Large intestine (tissue), 3 donors: ENCODE data around the gene B3GNT8. TPM values are rescaled to one million over a fixed set of nuclear protein-coding genes. Genes with fewer than 3 reads are reported as not detected.

Experiments used
- DNase-seq, 2 donors: peaks; one replicate each; pipeline versions ENCODE4 v3.0.0 to v3.0.0-alpha.2; 2013
- H3K27ac ChIP-seq: one replicate; pipeline ENCODE4 v1.5.1; 2013; ENCODE audit warnings: low read length
- H3K27me3 ChIP-seq: 2 replicates; pipeline ENCODE4 v1.6.1; 2013; ENCODE audit warnings: low read length; ENCODE audit not compliant: control insufficient read depth, insufficient read depth
- H3K36me3 ChIP-seq: 2 replicates; pipeline ENCODE4 v1.6.1; 2013; ENCODE audit warnings: low read length; ENCODE audit not compliant: control insufficient read depth, insufficient read depth
- H3K4me1 ChIP-seq: one replicate; pipeline ENCODE4 v1.6.1; 2013; ENCODE audit warnings: low read length; ENCODE audit not compliant: control insufficient read depth, insufficient read depth
- H3K4me3 ChIP-seq: one replicate; pipeline ENCODE4 v1.5.1; 2013; ENCODE audit warnings: low read length
- H3K9me3 ChIP-seq: one replicate; pipeline ENCODE4 v1.6.1; 2013; ENCODE audit warnings: mild to moderate bottlenecking, low read depth, low read length, moderate library complexity; ENCODE audit not compliant: control insufficient read depth
- WGBS: methylation state at CpG from one replicate; pipeline ENCODE4 v1.1.5; 2013; ENCODE audit warnings: low lambda C conversion rate; ENCODE audit not compliant: insufficient coverage; 5-methylcytosine and 5-hydroxymethylcytosine counted together
- polyA plus RNA-seq: library from polyadenylated mRNA; unstranded; fragments of 120-200 nt; gene quantifications from one replicate; pipeline ENCODE4 v1.2.1, GENCODE V29; 2013

Gene B3GNT8
- polyA plus RNA-seq, 1 donor, result 29.7 TPM

- peaks cover 10% of the 10 kb centered on the region for H3K9me3 ChIP-seq
- peak overlapping the region; percentile 97 for H3K27ac ChIP-seq
- no peaks in the 10 kb centered on the region for H3K27me3 ChIP-seq
- WGBS, result no CpG with 5 or more reads among the region's 36 CpGs
- peaks cover 49% of the 10 kb centered on the region for H3K36me3 ChIP-seq
- peak overlapping the region; percentile 56 for H3K4me3 ChIP-seq
- peaks cover 45% of the 10 kb centered on the region for H3K4me1 ChIP-seq
- peak in 1 of 2 donors; percentile 47 for DNase-seq
Observed at GRCh38 chr19:41426116-41426841, 895 bp downstream of the B3GNT8 start.

- Histone ChIP-seq H3K36me3 (peaks cover 51% of the 10 kb centered on the region), H3K9me3 (peaks cover 10% of the 10 kb centered on the region), H3K27me3 (no peaks in the 10 kb centered on the region), H3K4me1 (peaks cover 53% of the 10 kb centered on the region), H3K27ac (peak overlapping the region; percentile 97), H3K4me3 (peak overlapping the region; percentile 56)
- WGBS, result no CpG with 5 or more reads among the region's 28 CpGs
- DNase-seq, result no peak
Observed at GRCh38 chr19:41425174-41426115, 1.7 kb downstream of the B3GNT8 start.

GRCh38 chr19:41424335-41425173, 2.6 kb downstream of the B3GNT8 start:
- H3K4me3 ChIP-seq, result peak overlapping the region; percentile 9
- WGBS, result no CpG with 5 or more reads among the region's 21 CpGs
- no peak overlapping the region for H3K27ac ChIP-seq
- H3K27me3 ChIP-seq, result no peaks in the 10 kb centered on the region
- peaks cover 10% of the 10 kb centered on the region for H3K9me3 ChIP-seq
- DNase-seq, result no peak
- peaks cover 57% of the 10 kb centered on the region for H3K36me3 ChIP-seq
- H3K4me1 ChIP-seq, result peaks cover 53% of the 10 kb centered on the region

GRCh38 chr19:41422955-41423354, 4.2 kb downstream of the B3GNT8 start:
- no CpG with 5 or more reads among the region's 12 CpGs for WGBS
- peaks cover 10% of the 10 kb centered on the region for H3K9me3 ChIP-seq
- H3K27me3 ChIP-seq, result no peaks in the 10 kb centered on the region
- H3K4me3 ChIP-seq, result no peak overlapping the region
- H3K4me1 ChIP-seq, result peaks cover 40% of the 10 kb centered on the region
- H3K27ac ChIP-seq, result no peak overlapping the region
- no peak for DNase-seq
- peaks cover 67% of the 10 kb centered on the region for H3K36me3 ChIP-seq

- Histone ChIP-seq H3K4me1 (peaks cover 38% of the 10 kb centered on the region), H3K9me3 (peaks cover 10% of the 10 kb centered on the region), H3K27ac (no peak overlapping the region), H3K36me3 (peaks cover 68% of the 10 kb centered on the region), H3K4me3 (no peak overlapping the region), H3K27me3 (no peaks in the 10 kb centered on the region)
- no CpG with 5 or more reads among the region's 18 CpGs for WGBS
- DNase-seq, result no peak
Observed at GRCh38 chr19:41422456-41422855, 4.7 kb downstream of the B3GNT8 start.

- H3K27ac ChIP-seq, result peak overlapping the region; percentile 41
- peaks cover 10% of the 10 kb centered on the region for H3K9me3 ChIP-seq
- DNase-seq, result no peak
- WGBS, result no CpG with 5 or more reads among the region's 20 CpGs
- H3K27me3 ChIP-seq, result no peaks in the 10 kb centered on the region
- peaks cover 38% of the 10 kb centered on the region for H3K4me1 ChIP-seq
- peaks cover 70% of the 10 kb centered on the region for H3K36me3 ChIP-seq
- H3K4me3 ChIP-seq, result no peak overlapping the region
Observed at GRCh38 chr19:41421973-41422372, 5.2 kb downstream of the B3GNT8 start.

GRCh38 chr19:41421314-41421713, 5.9 kb downstream of the B3GNT8 start:
- H3K4me1 ChIP-seq, result peaks cover 40% of the 10 kb centered on the region
- H3K36me3 ChIP-seq, result peaks cover 75% of the 10 kb centered on the region
- DNase-seq, result peak; percentile 76 to 88
- peak overlapping the region; percentile 60 for H3K27ac ChIP-seq
- H3K27me3 ChIP-seq, result no peaks in the 10 kb centered on the region
- no CpG with 5 or more reads among the region's 6 CpGs for WGBS
- H3K4me3 ChIP-seq, result no peak overlapping the region
- H3K9me3 ChIP-seq, result peaks cover 10% of the 10 kb centered on the region

- peaks cover 72% of the 10 kb centered on the region for H3K36me3 ChIP-seq
- WGBS, result no CpG with 5 or more reads among the region's 8 CpGs
- DNase-seq, result no peak
- H3K9me3 ChIP-seq, result peaks cover 6% of the 10 kb centered on the region
- H3K27me3 ChIP-seq, result no peaks in the 10 kb centered on the region
- H3K27ac ChIP-seq, result peak overlapping the region; percentile 60
- peaks cover 34% of the 10 kb centered on the region for H3K4me1 ChIP-seq
- H3K4me3 ChIP-seq, result no peak overlapping the region
Observed at GRCh38 chr19:41420101-41420880, 6.9 kb downstream of the B3GNT8 start.

- Histone ChIP-seq H3K27me3 (no peaks in the 10 kb centered on the region), H3K36me3 (peaks cover 77% of the 10 kb centered on the region), H3K4me3 (no peak overlapping the region), H3K4me1 (peaks cover 30% of the 10 kb centered on the region), H3K9me3 (no peaks in the 10 kb centered on the region), H3K27ac (peak overlapping the region; percentile 61)
- peak; percentile 77 to 98 for DNase-seq
- no CpG with 5 or more reads among the region's 12 CpGs for WGBS
Observed at GRCh38 chr19:41416194-41416674, 10.9 kb downstream of the B3GNT8 start.
